Measurements from ENCODE around the gene SLCO2B1. TPM values are rescaled to one million over a fixed set of nuclear protein-coding genes. Genes with fewer than 3 reads are reported as not detected.

SLCO2B1 gene
- total RNA-seq, 1 experiment from 2014 or later = 1.0 TPM

DNA sequence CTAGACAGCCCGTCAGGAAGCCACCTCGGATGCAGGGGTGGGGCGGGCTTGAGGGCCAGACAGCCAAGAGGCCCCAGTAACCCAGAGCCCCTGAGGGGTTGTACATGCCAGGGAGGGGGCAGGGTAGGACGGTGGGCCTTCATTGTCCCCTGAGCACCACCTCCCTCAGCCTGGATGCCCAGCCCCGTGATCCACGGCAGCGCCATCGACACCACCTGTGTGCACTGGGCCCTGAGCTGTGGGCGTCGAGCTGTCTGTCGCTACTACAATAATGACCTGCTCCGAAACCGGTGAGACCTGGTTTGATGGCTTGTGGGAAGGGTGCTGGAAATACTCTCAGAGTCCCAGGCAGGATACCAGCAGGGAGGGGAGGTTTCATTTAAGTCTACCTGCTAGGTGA lies 52.2 kb downstream of the SLCO2B1 start:
- Histone ChIP-seq H3K27me3 (replicated peaks; ENCODE audit: insufficient read depth, low read depth, low read length, poor library complexity) (peaks cover 11% of the 10 kb centered on the region), H3K9me3 (ENCODE audit: low read depth, low read length, poor library complexity, severe bottlenecking) (no peaks in the 10 kb centered on the region), H3K4me3 (ENCODE audit: low read depth, low read length, poor library complexity, severe bottlenecking) (no peak overlapping the region), H3K36me3 (ENCODE audit: insufficient read depth, low read length, poor library complexity, severe bottlenecking) (no peaks in the 10 kb centered on the region), H3K4me1 (ENCODE audit: insufficient read depth, low read length, poor library complexity, severe bottlenecking) (no peaks in the 10 kb centered on the region), H3K27ac (ENCODE audit: low read depth, low read length, poor library complexity, severe bottlenecking) (no peak overlapping the region)
- BruUV-seq (replicated peaks) = no TSS peak
- TF ChIP-seq, protein P1, sequence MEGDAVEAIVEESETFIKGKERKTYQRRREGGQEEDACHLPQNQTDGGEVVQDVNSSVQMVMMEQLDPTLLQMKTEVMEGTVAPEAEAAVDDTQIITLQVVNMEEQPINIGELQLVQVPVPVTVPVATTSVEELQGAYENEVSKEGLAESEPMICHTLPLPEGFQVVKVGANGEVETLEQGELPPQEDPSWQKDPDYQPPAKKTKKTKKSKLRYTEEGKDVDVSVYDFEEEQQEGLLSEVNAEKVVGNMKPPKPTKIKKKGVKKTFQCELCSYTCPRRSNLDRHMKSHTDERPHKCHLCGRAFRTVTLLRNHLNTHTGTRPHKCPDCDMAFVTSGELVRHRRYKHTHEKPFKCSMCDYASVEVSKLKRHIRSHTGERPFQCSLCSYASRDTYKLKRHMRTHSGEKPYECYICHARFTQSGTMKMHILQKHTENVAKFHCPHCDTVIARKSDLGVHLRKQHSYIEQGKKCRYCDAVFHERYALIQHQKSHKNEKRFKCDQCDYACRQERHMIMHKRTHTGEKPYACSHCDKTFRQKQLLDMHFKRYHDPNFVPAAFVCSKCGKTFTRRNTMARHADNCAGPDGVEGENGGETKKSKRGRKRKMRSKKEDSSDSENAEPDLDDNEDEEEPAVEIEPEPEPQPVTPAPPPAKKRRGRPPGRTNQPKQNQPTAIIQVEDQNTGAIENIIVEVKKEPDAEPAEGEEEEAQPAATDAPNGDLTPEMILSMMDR (conservative IDR thresholded peaks at IDR 0.05; ENCODE audit: low read depth, low read length) = no peak
- TF ChIP-seq EZH2 (IDR thresholded peaks at IDR 0.05; ENCODE audit: borderline replicate concordance, low read depth, low read length, poor library complexity, severe bottlenecking) = no peak
- intact Hi-C loops (cut with micrococcal nuclease; ENCODE audit: unreplicated experiment) = no loop called here
- CTCF ChIA-PET = interaction anchor here (0.6 kb wide), 1 partner anchor 18 kb away, joined by 5 read pairs; no protein-coding TSS in a partner anchor
- POLR2A ChIA-PET (ENCODE audit: low non-redundant PET) = no interaction called here
- no peak for DNase-seq (ENCODE audit: low spot score)

DNA sequence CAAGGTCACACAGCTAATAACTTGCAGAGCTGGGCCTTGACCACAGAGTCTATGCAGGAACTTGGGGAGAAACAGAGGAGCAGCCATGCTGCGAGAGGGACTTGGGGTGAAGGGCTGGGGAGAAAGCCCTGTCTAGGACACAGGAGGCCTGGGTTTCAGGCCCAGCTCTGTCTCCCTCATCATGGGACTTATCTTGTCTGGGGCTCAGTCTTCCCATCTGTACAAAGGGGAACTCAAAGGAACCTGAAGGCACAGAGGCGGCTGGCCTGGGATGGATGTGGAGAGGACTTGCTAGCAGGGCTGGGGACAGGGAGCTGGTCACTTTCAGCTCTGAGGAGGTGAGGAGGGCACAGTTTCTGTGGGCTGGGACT lies 52.7 kb downstream of the SLCO2B1 start:
- intact Hi-C loops (cut with micrococcal nuclease; ENCODE audit: unreplicated experiment) = no loop called here
- BruUV-seq (replicated peaks) = no TSS peak

DNA sequence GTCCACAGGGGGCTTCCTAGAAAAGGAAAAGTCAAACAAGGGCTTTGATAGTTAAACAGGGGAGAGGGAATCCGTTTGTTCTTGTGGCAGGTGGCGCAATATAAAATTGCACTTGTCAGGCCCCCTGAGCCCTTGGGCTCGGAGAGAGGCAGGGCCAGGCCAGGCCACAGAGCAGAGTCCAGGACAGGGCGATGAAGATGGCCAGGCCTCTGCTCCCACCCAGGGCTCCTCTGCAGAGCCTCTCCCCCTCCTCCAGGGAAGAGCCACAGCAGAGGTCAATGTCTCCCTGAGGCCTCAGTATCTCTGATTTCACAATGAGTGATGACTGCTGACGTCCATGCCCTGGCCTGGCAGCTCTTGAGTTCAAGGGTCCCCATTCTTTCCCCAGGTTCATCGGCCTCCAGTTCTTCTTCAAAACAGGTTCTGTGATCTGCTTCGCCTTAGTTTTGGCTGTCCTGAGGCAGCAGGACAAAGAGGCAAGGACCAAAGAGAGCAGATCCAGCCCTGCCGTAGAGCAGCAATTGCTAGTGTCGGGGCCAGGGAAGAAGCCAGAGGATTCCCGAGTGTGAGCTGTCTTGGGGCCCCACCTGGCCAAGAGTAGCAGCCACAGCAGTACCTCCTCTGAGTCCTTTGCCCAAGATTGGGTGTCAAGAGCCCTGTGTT lies 53.2 kb downstream of the SLCO2B1 start:
- peaks cover 21% of the 10 kb centered on the region for H3K27me3 ChIP-seq (replicated peaks; ENCODE audit: insufficient read depth, low read depth, low read length, poor library complexity)

More for the DNA sequence above, 52.7 kb downstream of the SLCO2B1 start:
- Histone ChIP-seq H3K27ac (ENCODE audit: low read depth, low read length, poor library complexity, severe bottlenecking) (no peak overlapping the region), H3K9me3 (ENCODE audit: low read depth, low read length, poor library complexity, severe bottlenecking) (no peaks in the 10 kb centered on the region), H3K27me3 (replicated peaks; ENCODE audit: insufficient read depth, low read depth, low read length, poor library complexity) (peaks cover 16% of the 10 kb centered on the region), H3K36me3 (ENCODE audit: insufficient read depth, low read length, poor library complexity, severe bottlenecking) (no peaks in the 10 kb centered on the region), H3K4me3 (ENCODE audit: low read depth, low read length, poor library complexity, severe bottlenecking) (no peak overlapping the region), H3K4me1 (ENCODE audit: insufficient read depth, low read length, poor library complexity, severe bottlenecking) (no peaks in the 10 kb centered on the region)
- TF ChIP-seq, protein P1 (conservative IDR thresholded peaks at IDR 0.05; ENCODE audit: low read depth, low read length) = no peak
- no peak for TF ChIP-seq EZH2 (IDR thresholded peaks at IDR 0.05; ENCODE audit: borderline replicate concordance, low read depth, low read length, poor library complexity, severe bottlenecking)
- ChIA-PET CTCF (interaction anchor here (0.6 to 3.1 kb wide), 2 partner anchors 19 to 61 kb away, joined by 5 to 178 read pairs; no protein-coding TSS in a partner anchor), POLR2A (ENCODE audit: low non-redundant PET) (no interaction called here)
- no peak for DNase-seq (ENCODE audit: low spot score)

More for the DNA sequence above, 53.2 kb downstream of the SLCO2B1 start:
- ChIA-PET CTCF (interaction anchor here (0.6 to 3.1 kb wide), 19 partner anchors 7 to 278 kb away, joined by 3 to 178 read pairs (median 4); no protein-coding TSS in a partner anchor), POLR2A (ENCODE audit: low non-redundant PET) (no interaction called here)
- Histone ChIP-seq H3K9me3 (ENCODE audit: low read depth, low read length, poor library complexity, severe bottlenecking) (no peaks in the 10 kb centered on the region), H3K4me3 (ENCODE audit: low read depth, low read length, poor library complexity, severe bottlenecking) (no peak overlapping the region), H3K36me3 (ENCODE audit: insufficient read depth, low read length, poor library complexity, severe bottlenecking) (no peaks in the 10 kb centered on the region), H3K27ac (ENCODE audit: low read depth, low read length, poor library complexity, severe bottlenecking) (no peak overlapping the region), H3K4me1 (ENCODE audit: insufficient read depth, low read length, poor library complexity, severe bottlenecking) (no peaks in the 10 kb centered on the region)
- intact Hi-C loops (cut with micrococcal nuclease; ENCODE audit: unreplicated experiment) = no loop called here
- no TSS peak for BruUV-seq (replicated peaks)
- TF ChIP-seq, protein P1 (conservative IDR thresholded peaks at IDR 0.05; ENCODE audit: low read depth, low read length) = no peak
- TF ChIP-seq EZH2 (IDR thresholded peaks at IDR 0.05; ENCODE audit: borderline replicate concordance, low read depth, low read length, poor library complexity, severe bottlenecking) = no peak
- no peak for DNase-seq (ENCODE audit: low spot score)

Data from A673 (cell line).